Measurements from ENCODE around the gene CASZ1.

CASZ1 gene

DNA sequence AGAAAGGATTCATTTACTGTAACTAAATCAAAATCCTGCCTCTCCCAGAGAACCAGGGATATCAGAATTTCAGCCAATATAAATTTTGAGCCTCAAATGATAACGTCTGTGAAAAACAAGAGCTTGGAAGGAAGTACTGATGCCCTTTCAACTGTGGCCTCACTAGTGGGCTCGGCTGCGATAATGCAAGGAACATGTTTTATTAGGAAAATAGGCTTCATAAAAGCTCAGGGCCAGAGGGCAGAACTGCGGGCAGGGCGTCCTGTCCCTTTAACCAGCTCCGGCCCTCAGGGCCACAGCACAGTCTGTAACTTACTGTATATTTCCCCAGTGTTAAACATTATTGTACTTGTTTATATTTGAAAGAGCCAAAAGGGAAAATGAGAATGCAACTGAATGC is 199.7 kb downstream of the CASZ1 start:
- DNase-seq: no peak

DNA sequence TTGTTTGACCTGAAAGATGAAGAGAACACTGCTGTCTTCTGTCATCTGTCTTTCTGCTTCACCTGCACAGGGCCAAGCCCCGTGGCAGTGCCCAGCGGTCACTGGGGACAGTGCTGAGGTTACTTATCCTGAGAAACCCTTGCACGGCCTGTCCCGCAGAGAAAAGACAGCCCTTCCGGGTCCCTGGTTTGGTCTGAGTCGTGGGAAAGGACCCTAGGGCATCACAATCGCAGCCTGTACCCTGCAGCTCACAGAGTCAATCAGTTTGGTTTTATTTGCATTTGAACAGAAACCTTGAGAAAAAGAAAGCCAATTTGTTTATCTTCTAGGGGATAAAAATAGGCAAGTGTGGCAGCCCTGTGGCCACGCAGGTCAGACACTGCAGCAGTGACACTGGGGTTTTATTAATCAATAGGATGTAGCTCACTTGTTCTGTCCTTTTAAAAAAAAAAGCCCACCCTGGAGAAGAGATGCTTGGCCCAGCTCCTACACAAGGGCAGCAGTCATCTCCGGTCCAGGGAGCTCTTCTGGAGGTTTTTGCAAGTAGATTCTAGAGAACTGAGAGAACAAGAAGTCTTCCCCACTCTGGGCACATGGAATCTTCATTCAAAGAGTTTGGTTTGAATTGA is 201.7 kb downstream of the CASZ1 start:
- no peak for DNase-seq

DNA sequence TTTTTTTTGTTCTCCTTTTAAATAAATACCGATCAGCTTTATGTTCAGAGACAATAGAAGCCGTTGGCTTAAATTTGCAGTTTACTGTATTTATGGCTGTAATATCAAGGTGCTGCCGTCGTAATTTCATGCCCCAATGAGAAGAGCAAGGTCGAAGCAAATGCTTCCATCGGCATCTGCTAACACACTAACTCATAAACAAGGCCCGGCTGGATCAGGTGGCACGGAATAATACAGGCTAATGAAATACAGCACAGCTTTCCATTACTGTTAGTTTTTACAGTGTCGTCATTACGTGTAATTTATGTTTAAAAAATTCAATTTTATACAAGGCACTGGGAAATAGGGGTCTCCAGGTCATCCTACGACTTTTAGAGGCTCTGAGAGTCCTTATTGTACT is 202.7 kb downstream of the CASZ1 start:
- peak; percentile 85 for DNase-seq

DNA sequence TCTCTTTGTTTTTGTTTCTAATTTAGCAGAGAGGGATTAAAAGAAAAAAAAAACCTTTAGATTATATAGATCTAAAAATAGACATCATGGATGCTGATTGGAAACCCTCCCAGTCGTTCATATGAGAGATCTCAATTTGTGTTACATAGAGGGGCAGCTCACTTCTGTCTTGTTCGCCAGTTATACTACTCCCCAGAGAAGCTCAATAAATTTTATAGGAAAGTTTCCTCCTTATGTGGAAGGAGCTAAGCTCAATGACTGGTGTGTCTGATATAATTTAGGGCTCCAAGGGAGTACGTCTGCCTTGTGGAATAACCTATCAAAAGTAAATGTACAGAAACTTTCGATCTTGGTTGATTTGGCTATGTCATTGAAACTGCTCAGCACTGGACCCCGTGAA is 204.1 kb downstream of the CASZ1 start:
- no peak for DNase-seq

DNA sequence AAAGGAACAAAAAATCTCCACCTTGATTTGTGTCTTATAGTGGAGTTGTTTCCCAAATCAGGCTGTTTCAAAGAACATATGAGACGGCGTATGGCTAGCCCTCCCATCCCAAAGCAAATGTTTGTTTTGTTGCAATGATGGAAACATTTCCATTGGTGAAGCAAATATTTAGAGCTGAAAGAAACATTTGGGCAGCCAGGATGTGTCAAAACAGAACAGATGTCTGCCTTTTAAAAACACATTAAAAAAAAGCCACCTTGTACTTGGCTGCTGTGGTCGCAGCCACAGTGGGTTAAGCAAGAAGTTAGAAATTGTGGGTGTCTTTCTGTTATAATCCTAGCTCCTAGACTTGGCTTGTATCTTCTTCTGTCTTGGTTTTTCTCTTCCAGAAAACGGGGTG is 205.4 kb downstream of the CASZ1 start:
- no peak for DNase-seq

DNA sequence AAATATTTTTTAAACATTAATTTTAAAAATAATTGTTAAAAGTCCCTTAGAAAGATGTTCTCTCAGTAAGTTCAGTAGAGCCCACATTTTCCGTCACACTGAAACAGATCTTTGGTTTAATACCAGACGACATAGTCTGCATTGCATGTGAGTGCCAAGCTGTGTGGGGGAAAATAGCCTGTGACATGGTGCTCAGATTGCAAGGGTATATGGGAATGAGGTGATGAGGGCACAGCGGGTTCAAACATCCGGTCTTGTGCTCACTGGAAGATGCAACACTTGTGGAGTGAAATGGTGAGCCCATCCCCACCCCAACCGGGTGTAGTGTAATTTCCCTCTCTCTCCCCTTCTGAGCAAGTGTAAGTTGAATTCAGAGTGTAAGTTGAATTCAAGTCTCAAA is 207.4 kb downstream of the CASZ1 start:
- no peak for DNase-seq

DNA sequence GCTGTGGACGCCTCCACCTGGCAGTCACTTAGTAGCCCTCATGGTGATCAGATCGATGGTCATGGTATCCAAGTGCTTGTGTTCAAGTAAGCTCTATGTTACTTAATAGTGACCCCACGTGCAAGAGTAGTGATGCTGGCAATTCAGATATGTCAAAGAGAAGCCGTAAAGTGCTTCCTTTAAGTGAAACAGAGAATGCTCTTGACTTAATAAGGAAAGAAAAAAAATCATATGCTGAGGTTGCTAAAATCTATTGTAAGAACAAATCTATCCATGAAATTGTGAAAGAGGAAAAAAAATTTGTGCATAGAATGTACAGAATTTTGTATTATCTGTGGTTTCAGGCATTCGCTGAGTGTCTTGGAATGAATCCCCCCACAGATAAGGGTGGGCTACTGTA is 207.8 kb downstream of the CASZ1 start:
- DNase-seq: no peak
